Osteocyte (in vitro differentiated cells): Measurements from ENCODE around the gene CRYBG3. TPM values are rescaled to one million over a fixed set of nuclear protein-coding genes. Genes with fewer than 3 reads are reported as not detected.

Experiments
- DNase-seq: peaks from one replicate; pipeline ENCODE4 v3.0.0; 2021; ENCODE audit warnings: mixed read lengths; ENCODE audit not compliant: unreplicated experiment; ENCODE audit errors: extremely low spot score
- H3K27ac Mint-ChIP-seq: one replicate; pipeline ENCODE4 v1.8.0; 2021; ENCODE audit warnings: mild to moderate bottlenecking, mixed read lengths; ENCODE audit not compliant: unreplicated experiment
- H3K27me3 Mint-ChIP-seq: one replicate; pipeline ENCODE4 v1.8.0; 2021; ENCODE audit warnings: mixed read lengths; ENCODE audit not compliant: unreplicated experiment
- H3K36me3 Mint-ChIP-seq: one replicate; pipeline ENCODE4 v1.8.0; 2021; ENCODE audit warnings: mixed read lengths; ENCODE audit not compliant: unreplicated experiment
- H3K4me1 Mint-ChIP-seq: one replicate; pipeline ENCODE4 v1.8.0; 2021; ENCODE audit warnings: mixed read lengths; ENCODE audit not compliant: unreplicated experiment
- H3K4me3 Mint-ChIP-seq: one replicate; pipeline ENCODE4 v1.8.0; 2021; ENCODE audit warnings: mild to moderate bottlenecking, moderate library complexity, mixed read lengths; ENCODE audit not compliant: unreplicated experiment
- H3K9me3 Mint-ChIP-seq: one replicate; pipeline ENCODE4 v1.8.0; 2021; ENCODE audit warnings: mixed read lengths; ENCODE audit not compliant: unreplicated experiment
- CTCF ChIP-seq: fragments of 200-600 bp; sonication (generic); IDR thresholded peaks from 2 replicates; pipeline ENCODE4 v1.5.0; 2021; ENCODE audit warnings: antibody characterized with exemption, mild to moderate bottlenecking, moderate library complexity
- total RNA-seq: library from RNA; stranded (reverse); gene quantifications from 2 replicates; pipeline ENCODE4 v1.2.1, GENCODE V29; 2021

The CRYBG3 gene
- total RNA-seq, 1 donor from 2014 or later = 13.5 TPM

- no peak for TF ChIP-seq CTCF
- Mint-ChIP-seq H3K36me3 (peaks cover 26% of the 10 kb centered on the region), H3K4me3 (no peak overlapping the region), H3K9me3 (peaks cover 17% of the 10 kb centered on the region), H3K27me3 (no peaks in the 10 kb centered on the region), H3K4me1 (peaks cover 5% of the 10 kb centered on the region), H3K27ac (no peak overlapping the region)
- no peak for DNase-seq
Observed at GRCh38 chr3:97931218-97931617, 109.4 kb downstream of the CRYBG3 start.

- no peaks in the 10 kb centered on the region for H3K27me3 Mint-ChIP-seq
- H3K4me3 Mint-ChIP-seq = no peak overlapping the region
- no peak for TF ChIP-seq CTCF
- peaks cover 5% of the 10 kb centered on the region for H3K4me1 Mint-ChIP-seq
- peaks cover 9% of the 10 kb centered on the region for H3K9me3 Mint-ChIP-seq
- no peak overlapping the region for H3K27ac Mint-ChIP-seq
- DNase-seq = no peak
- peaks cover 23% of the 10 kb centered on the region for H3K36me3 Mint-ChIP-seq
Observed at GRCh38 chr3:97932387-97932801, 110.6 kb downstream of the CRYBG3 start.

- peaks cover 2% of the 10 kb centered on the region for H3K4me1 Mint-ChIP-seq
- H3K27me3 Mint-ChIP-seq = no peaks in the 10 kb centered on the region
- peaks cover 9% of the 10 kb centered on the region for H3K9me3 Mint-ChIP-seq
- no peak overlapping the region for H3K4me3 Mint-ChIP-seq
- TF ChIP-seq CTCF = no peak
- H3K36me3 Mint-ChIP-seq = peaks cover 24% of the 10 kb centered on the region
- no peak for DNase-seq
- H3K27ac Mint-ChIP-seq = no peak overlapping the region
Observed at GRCh38 chr3:97934980-97935695, 113.3 kb downstream of the CRYBG3 start.

GRCh38 chr3:97935842-97936241 lies 114.0 kb downstream of the CRYBG3 start:
- DNase-seq = no peak
- Mint-ChIP-seq H3K27me3 (no peaks in the 10 kb centered on the region), H3K36me3 (peaks cover 17% of the 10 kb centered on the region), H3K27ac (no peak overlapping the region), H3K9me3 (peaks cover 6% of the 10 kb centered on the region), H3K4me3 (no peak overlapping the region), H3K4me1 (peaks cover 2% of the 10 kb centered on the region)
- no peak for TF ChIP-seq CTCF

GRCh38 chr3:97937205-97937604 lies 115.4 kb downstream of the CRYBG3 start:
- TF ChIP-seq CTCF = no peak
- Mint-ChIP-seq H3K27me3 (no peaks in the 10 kb centered on the region), H3K4me1 (peaks cover 2% of the 10 kb centered on the region), H3K9me3 (no peaks in the 10 kb centered on the region), H3K36me3 (peaks cover 14% of the 10 kb centered on the region), H3K27ac (no peak overlapping the region), H3K4me3 (no peak overlapping the region)
- DNase-seq = no peak
